Upper lobe of left lung (tissue), 4 donors: ENCODE measurements around the gene TPST2.

ENCODE experiments used
- POLR2AphosphoS5 ChIP-seq, 2 donors: sonication (generic); formaldehyde crosslinking; IDR thresholded peaks; one replicate each; pipeline ENCODE4 v1.5.1; 2017; ENCODE audit warnings: antibody characterized with exemption in 2 of 2
- TF ChIP-seq, protein P1 (sequence below), 6 experiments: fragments of 450-650 bp in 4 of 6; fragments of 200-600 bp in 2 of 6; sonication (generic) in 2 of 6; IDR thresholded peaks; one replicate each; pipeline ENCODE4 v1.5.1; 2016 to 2019; ENCODE audit warnings: antibody characterized with exemption in 6 of 6

DNA sequence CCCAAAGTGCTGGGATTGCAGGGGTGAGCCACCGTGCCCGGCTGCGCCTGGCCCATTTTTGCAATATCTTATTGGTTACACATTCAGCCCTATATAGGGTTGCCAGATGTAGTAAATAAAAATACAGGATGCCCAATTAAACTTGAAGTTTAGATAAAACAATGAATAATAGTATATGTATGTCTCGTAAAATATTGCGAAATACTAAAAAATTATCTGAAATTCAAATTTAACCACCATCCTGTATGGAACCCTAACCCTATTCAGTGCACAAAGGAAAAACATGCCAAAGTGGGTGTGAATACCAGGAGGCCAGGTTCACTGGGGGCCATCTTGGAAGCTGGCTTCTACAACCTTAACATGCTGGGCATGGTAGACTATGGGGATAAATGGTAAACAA is 72.5 kb downstream of the TPST2 start:
- TF ChIP-seq, protein P1, sequence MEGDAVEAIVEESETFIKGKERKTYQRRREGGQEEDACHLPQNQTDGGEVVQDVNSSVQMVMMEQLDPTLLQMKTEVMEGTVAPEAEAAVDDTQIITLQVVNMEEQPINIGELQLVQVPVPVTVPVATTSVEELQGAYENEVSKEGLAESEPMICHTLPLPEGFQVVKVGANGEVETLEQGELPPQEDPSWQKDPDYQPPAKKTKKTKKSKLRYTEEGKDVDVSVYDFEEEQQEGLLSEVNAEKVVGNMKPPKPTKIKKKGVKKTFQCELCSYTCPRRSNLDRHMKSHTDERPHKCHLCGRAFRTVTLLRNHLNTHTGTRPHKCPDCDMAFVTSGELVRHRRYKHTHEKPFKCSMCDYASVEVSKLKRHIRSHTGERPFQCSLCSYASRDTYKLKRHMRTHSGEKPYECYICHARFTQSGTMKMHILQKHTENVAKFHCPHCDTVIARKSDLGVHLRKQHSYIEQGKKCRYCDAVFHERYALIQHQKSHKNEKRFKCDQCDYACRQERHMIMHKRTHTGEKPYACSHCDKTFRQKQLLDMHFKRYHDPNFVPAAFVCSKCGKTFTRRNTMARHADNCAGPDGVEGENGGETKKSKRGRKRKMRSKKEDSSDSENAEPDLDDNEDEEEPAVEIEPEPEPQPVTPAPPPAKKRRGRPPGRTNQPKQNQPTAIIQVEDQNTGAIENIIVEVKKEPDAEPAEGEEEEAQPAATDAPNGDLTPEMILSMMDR (IDR thresholded peaks at IDR 0.05), result no peak
- TF ChIP-seq POLR2AphosphoS5 (IDR thresholded peaks at IDR 0.05), result no peak
